Neuronal stem cell (in vitro differentiated cells): ENCODE measurements around the gene ANKK1.

Source experiments
- DNase-seq: peaks from one replicate; pipeline ENCODE4 v3.0.0-alpha.2; 2013; ENCODE audit warnings: low spot score
- H2AFZ ChIP-seq: one replicate; pipeline ENCODE4 v1.6.1; 2013; ENCODE audit warnings: mild to moderate bottlenecking, low read length, inconsistent platforms
- H2AK5ac ChIP-seq: 2 replicates; pipeline ENCODE4 v1.6.1; 2013; ENCODE audit warnings: low read depth, mild to moderate bottlenecking, inconsistent platforms, low read length, moderate library complexity, mixed read lengths
- H2BK120ac ChIP-seq: 2 replicates; pipeline ENCODE4 v1.6.1; 2013; ENCODE audit warnings: low read depth, mild to moderate bottlenecking, inconsistent platforms, low read length, moderate library complexity, mixed read lengths
- H2BK12ac ChIP-seq: one replicate; pipeline ENCODE4 v1.6.1; 2013; ENCODE audit warnings: low read length, inconsistent platforms
- H2BK15ac ChIP-seq: 2 replicates; pipeline ENCODE4 v1.6.1; 2013; ENCODE audit warnings: mild to moderate bottlenecking, low read length, inconsistent platforms, mixed read lengths
- H2BK5ac ChIP-seq: one replicate; pipeline ENCODE4 v1.6.1; 2013; ENCODE audit warnings: inconsistent platforms, mild to moderate bottlenecking, low read length, moderate library complexity
- H3K14ac ChIP-seq: one replicate; pipeline ENCODE4 v1.6.1; 2013; ENCODE audit warnings: low read length, inconsistent platforms
- H3K18ac ChIP-seq: 2 replicates; pipeline ENCODE4 v1.6.1; 2013; ENCODE audit warnings: low read length, inconsistent platforms
- H3K23ac ChIP-seq: 2 replicates; pipeline ENCODE4 v1.6.1; 2013; ENCODE audit warnings: low read depth, mild to moderate bottlenecking, mixed read lengths, low read length, inconsistent platforms; ENCODE audit not compliant: poor library complexity
- H3K27ac ChIP-seq: replicated peaks from 3 replicates; pipeline ENCODE4 v1.5.1; 2013; ENCODE audit warnings: low read length, inconsistent platforms
- H3K27me3 ChIP-seq, 3 experiments: 2 replicates each; pipeline ENCODE4 v1.6.1; 2013; ENCODE audit warnings: low read length in 3 of 3, mild to moderate bottlenecking in 2 of 3, inconsistent platforms in 1 of 3, low read depth in 1 of 3, mixed read lengths in 1 of 3, moderate library complexity in 1 of 3; ENCODE audit not compliant: control insufficient read depth in 3 of 3, insufficient read depth in 3 of 3
- H3K36me3 ChIP-seq, 2 donors: replicated peaks in 1 of 2; 2 replicates each; pipeline ENCODE4 v1.6.1; 2013; ENCODE audit warnings: low read length in 2 of 2; ENCODE audit not compliant: control insufficient read depth in 2 of 2, insufficient read depth in 2 of 2
- H3K4ac ChIP-seq: 2 replicates; pipeline ENCODE4 v1.6.1; 2013; ENCODE audit warnings: inconsistent platforms, mild to moderate bottlenecking, low read length, moderate library complexity
- H3K4me1 ChIP-seq, 2 donors: 1 replicate in 1 of 2; 2 replicates in 1 of 2; pipeline ENCODE4 v1.6.1; 2013; ENCODE audit warnings: low read length in 2 of 2, low read depth in 1 of 2; ENCODE audit not compliant: control insufficient read depth in 2 of 2, insufficient read depth in 1 of 2
- H3K4me2 ChIP-seq: one replicate; pipeline ENCODE4 v1.6.1; 2013; ENCODE audit warnings: mild to moderate bottlenecking, low read length, inconsistent platforms; ENCODE audit not compliant: insufficient read depth, poor library complexity, severe bottlenecking
- H3K4me3 ChIP-seq, 2 donors: 2 replicates each; pipeline ENCODE4 v1.5.1; 2013; ENCODE audit warnings: low read length in 2 of 2, mild to moderate bottlenecking in 2 of 2, inconsistent platforms in 1 of 2, moderate library complexity in 1 of 2
- H3K79me1 ChIP-seq: one replicate; pipeline ENCODE4 v1.6.1; 2013; ENCODE audit warnings: low read depth, mild to moderate bottlenecking, inconsistent platforms, low read length, moderate library complexity
- H3K9ac ChIP-seq: one replicate; pipeline ENCODE4 v1.6.1; 2013; ENCODE audit warnings: mild to moderate bottlenecking, low read depth, low read length, inconsistent platforms; ENCODE audit not compliant: poor library complexity
- H3K9me3 ChIP-seq, 2 donors: replicated peaks in 1 of 2; 2 replicates each; pipeline versions ENCODE3 to v1.6.1; 2013; ENCODE audit warnings: low read length in 2 of 2, mild to moderate bottlenecking in 2 of 2, inconsistent platforms in 1 of 2, low read depth in 1 of 2, mixed read lengths in 1 of 2, moderate library complexity in 1 of 2; ENCODE audit not compliant: control insufficient read depth in 2 of 2, insufficient read depth in 1 of 2
- H4K8ac ChIP-seq: one replicate; pipeline ENCODE4 v1.6.1; 2013; ENCODE audit warnings: low read depth, mild to moderate bottlenecking, inconsistent platforms, low read length, moderate library complexity
- H4K91ac ChIP-seq: one replicate; pipeline ENCODE4 v1.6.1; 2013; ENCODE audit warnings: low read length, low read depth, mild to moderate bottlenecking, inconsistent platforms; ENCODE audit not compliant: poor library complexity
- WGBS, 2 donors: extraction: QIAGEN DNeasy Blood & Tissue Kit; methylation state at CpG; one replicate each; pipeline ENCODE4 v1.1.7; 2013; ENCODE audit warnings: missing lambda C conversion rate in 2 of 2, mixed read lengths in 1 of 2; ENCODE audit not compliant: insufficient read length in 2 of 2, insufficient replicate concordance in 1 of 2; ENCODE audit errors: extremely low coverage in 2 of 2; 5-methylcytosine and 5-hydroxymethylcytosine counted together

Gene ANKK1

GRCh38 chr11:113392236-113392921, 4.8 kb downstream of the ANKK1 start:
- no peak for DNase-seq
- H3K4me3 ChIP-seq, result no peak overlapping the region
- H3K79me1 ChIP-seq, result no peaks in the 10 kb centered on the region
- H3K9ac ChIP-seq, result no peak overlapping the region
- no peak overlapping the region for H2AFZ ChIP-seq
- no peaks in the 10 kb centered on the region for H3K36me3 ChIP-seq
- no peak overlapping the region for H4K91ac ChIP-seq
- no peak overlapping the region for H2BK15ac ChIP-seq
- H3K4me2 ChIP-seq, result no peak overlapping the region
- no peak overlapping the region for H2BK12ac ChIP-seq
- no peaks in the 10 kb centered on the region for H3K9me3 ChIP-seq
- H3K23ac ChIP-seq, result no peak overlapping the region
- H3K14ac ChIP-seq, result no peak overlapping the region
- H3K18ac ChIP-seq, result no peak overlapping the region
- peaks cover 0 to under 1% of the 10 kb centered on the region in 2 donors for H3K4me1 ChIP-seq
- no peak overlapping the region for H3K4ac ChIP-seq
- WGBS, 2 donors, result no CpG with 5 or more reads among the region's 3 CpGs
- no peak overlapping the region for H2AK5ac ChIP-seq
- H4K8ac ChIP-seq, result no peak overlapping the region
- no peak overlapping the region for H2BK120ac ChIP-seq
- peaks cover 0 to 40% (median 0%) of the 10 kb centered on the region in 3 experiments for H3K27me3 ChIP-seq
- H3K27ac ChIP-seq, result no peak overlapping the region
- no peak overlapping the region for H2BK5ac ChIP-seq

- H2AK5ac ChIP-seq, result no peak overlapping the region
- no CpG with 5 or more reads among the region's 8 CpGs for WGBS, 2 donors
Measured at GRCh38 chr11:113393501-113393985, 6.0 kb downstream of the ANKK1 start.

DNA sequence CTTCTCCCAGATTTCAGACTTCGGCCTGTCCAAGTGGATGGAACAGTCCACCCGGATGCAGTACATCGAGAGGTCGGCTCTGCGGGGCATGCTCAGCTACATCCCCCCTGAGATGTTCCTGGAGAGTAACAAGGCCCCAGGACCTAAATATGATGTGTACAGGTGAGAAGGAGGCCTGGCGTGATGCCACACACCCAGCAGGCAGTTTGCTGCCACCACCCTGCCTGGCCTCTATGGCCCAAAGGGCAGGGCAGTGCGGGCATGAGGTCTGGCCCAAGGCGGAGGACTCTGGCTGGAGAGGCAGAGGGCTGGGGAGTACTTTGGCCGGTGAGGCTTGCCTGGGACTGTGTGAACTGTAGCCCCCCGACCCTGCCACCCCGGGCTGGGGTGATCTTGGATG, 7.3 kb downstream of the ANKK1 start:
- no peak overlapping the region for H2BK12ac ChIP-seq

More at GRCh38 chr11:113393501-113393985, 6.0 kb downstream of the ANKK1 start:
- no peaks in the 10 kb centered on the region for H3K79me1 ChIP-seq
- H3K4me1 ChIP-seq, result no peaks in the 10 kb centered on the region
- H2BK15ac ChIP-seq, result no peak overlapping the region
- no peak for DNase-seq
- H3K4me3 ChIP-seq, result peak overlapping the region in 1 of 2 donors; percentile 6
- H2BK12ac ChIP-seq, result no peak overlapping the region
- H2AFZ ChIP-seq, result no peak overlapping the region
- no peak overlapping the region for H2BK120ac ChIP-seq
- no peak overlapping the region for H4K91ac ChIP-seq
- H4K8ac ChIP-seq, result no peak overlapping the region
- no peak overlapping the region for H2BK5ac ChIP-seq
- H3K14ac ChIP-seq, result no peak overlapping the region
- no peak overlapping the region for H3K4me2 ChIP-seq
- no peak overlapping the region for H3K23ac ChIP-seq
- no peak overlapping the region for H3K27ac ChIP-seq
- no peak overlapping the region for H3K9ac ChIP-seq
- H3K36me3 ChIP-seq, result no peaks in the 10 kb centered on the region
- H3K4ac ChIP-seq, result no peak overlapping the region
- H3K27me3 ChIP-seq, result peaks cover 0 to 33% (median 0%) of the 10 kb centered on the region in 3 experiments
- no peak overlapping the region for H3K18ac ChIP-seq
- no peaks in the 10 kb centered on the region for H3K9me3 ChIP-seq

GRCh38 chr11:113395782-113396336, 8.3 kb downstream of the ANKK1 start:
- Histone ChIP-seq H4K91ac (no peak overlapping the region), H3K18ac (no peak overlapping the region), H2BK120ac (no peak overlapping the region), H3K4me2 (no peak overlapping the region), H3K23ac (peak overlapping the region; percentile 39), H3K27ac (no peak overlapping the region), H2AK5ac (peak overlapping the region; percentile 28), H4K8ac (no peak overlapping the region), H2BK15ac (no peak overlapping the region), H2BK5ac (no peak overlapping the region), H3K9me3 (no peaks in the 10 kb centered on the region), H3K14ac (no peak overlapping the region), H3K9ac (no peak overlapping the region), H3K27me3 (peaks cover 0 to 29% (median 0%) of the 10 kb centered on the region in 3 experiments), H3K36me3 (no peaks in the 10 kb centered on the region), H3K4me3 (no peak overlapping the region), H3K4me1 (no peaks in the 10 kb centered on the region), H3K79me1 (no peaks in the 10 kb centered on the region), H3K4ac (no peak overlapping the region), H2AFZ (no peak overlapping the region), H2BK12ac (no peak overlapping the region)
- no CpG with 5 or more reads among the region's 9 CpGs for WGBS, 2 donors
- DNase-seq, result no peak

More for the DNA sequence above, 7.3 kb downstream of the ANKK1 start:
- H3K79me1 ChIP-seq, result no peaks in the 10 kb centered on the region
- H2BK120ac ChIP-seq, result no peak overlapping the region
- no peak overlapping the region for H3K4ac ChIP-seq
- DNase-seq, result no peak
- H2BK5ac ChIP-seq, result no peak overlapping the region
- no CpG with 5 or more reads among the region's 11 CpGs for WGBS, 2 donors
- H2BK15ac ChIP-seq, result no peak overlapping the region
- peak overlapping the region in 1 of 2 donors; percentile 42 for H3K4me3 ChIP-seq
- H2AFZ ChIP-seq, result no peak overlapping the region
- no peak overlapping the region for H3K14ac ChIP-seq
- peaks cover 0 to 26% (median 0%) of the 10 kb centered on the region in 3 experiments for H3K27me3 ChIP-seq
- no peaks in the 10 kb centered on the region for H3K36me3 ChIP-seq
- H3K9ac ChIP-seq, result no peak overlapping the region
- no peak overlapping the region for H2AK5ac ChIP-seq
- H4K8ac ChIP-seq, result no peak overlapping the region
- H3K4me2 ChIP-seq, result no peak overlapping the region
- H3K27ac ChIP-seq, result no peak overlapping the region
- H4K91ac ChIP-seq, result no peak overlapping the region
- no peaks in the 10 kb centered on the region for H3K4me1 ChIP-seq
- H3K9me3 ChIP-seq, result no peaks in the 10 kb centered on the region
- peak overlapping the region; percentile 36 for H3K18ac ChIP-seq
- no peak overlapping the region for H3K23ac ChIP-seq
